GM12872 (cell line): ENCODE measurements around the gene PERM1.

ENCODE experiments used
- CTCF ChIP-seq: IDR thresholded peaks from 3 replicates; pipeline ENCODE4 v1.5.1; 2011; ENCODE audit warnings: low read depth, mild to moderate bottlenecking, low read length, moderate library complexity; ENCODE audit not compliant: insufficient read depth

Gene PERM1

GRCh38 chr1:1004780-1005697 is 23.1 kb upstream of the PERM1 start:
- TF ChIP-seq CTCF: 0 out of 3 replicates have a peak, but pooled peaks have one; percentile 5

GRCh38 chr1:1004420-1004779 is 22.5 kb upstream of the PERM1 start:
- TF ChIP-seq CTCF: no peak

- TF ChIP-seq CTCF: no peak
Observed at GRCh38 chr1:1003618-1004419, 21.9 kb upstream of the PERM1 start.

GRCh38 chr1:1001057-1001783 is 19.3 kb upstream of the PERM1 start:
- no peak for TF ChIP-seq CTCF

- TF ChIP-seq CTCF: no peak
Observed at GRCh38 chr1:1000357-1001056, 18.6 kb upstream of the PERM1 start.

- no peak for TF ChIP-seq CTCF
Observed at GRCh38 chr1:999725-1000356, 17.9 kb upstream of the PERM1 start, which contains the start of gene HES4. Gene HES4 (minus strand): TSS chr1:1000097. CDS start chr1:999973, 124 bp downstream.
